A549 (cell line): ENCODE measurements around the gene ZNF664. TPM values are rescaled to one million over a fixed set of nuclear protein-coding genes. Genes with fewer than 3 reads are reported as not detected.

Source experiments
- ATAC-seq, 2 experiments: fragments of 200-7000 bp in 1 of 2; fragments of >200 bp in 1 of 2; cut with Nextera tagmentation in 1 of 2; cut with Tn5 transposase in 1 of 2; 3 replicates each; pipeline versions ENCODE4 v1.8.0 to v1.9.1; 2018 to 2020; ENCODE audit warnings: mild to moderate bottlenecking in 1 of 2, moderate library complexity in 1 of 2
- CTCF ChIA-PET: fragments of 300-600 bp; sonication (Branson Sonifier 250); formaldehyde crosslinking; extraction: SDS; loops from one replicate; lab custom pipeline; 2021; ENCODE audit warnings: antibody characterized with exemption, inconsistent platforms; lab: Yijun Ruan, JAX
- POLR2A ChIA-PET: fragments of 350-600 bp; formaldehyde crosslinking; extraction: SDS; loops from one replicate; lab custom pipeline; 2021; ENCODE audit warnings: antibody characterized with exemption, inconsistent platforms; lab: Yijun Ruan, JAX
- DNase-seq, 2 experiments: peaks; one replicate each; pipeline versions ENCODE4 v3.0.0 to v3.0.0-alpha.2; 2011 to 2016; ENCODE audit warnings: low read depth in 1 of 2, low spot score in 1 of 2
- FAIRE-seq: peaks from 2 replicates; lab custom pipeline; 2011; peaks lifted over from hg19 to GRCh38; lab: Jason Lieb, UNC
- H3K27ac ChIP-seq, 2 experiments: fragments of >200 bp; sonication (Bioruptor Twin); formaldehyde crosslinking; 3 replicates each; pipeline ENCODE4 v1.5.1; 2016 to 2017
- H3K4me1 ChIP-seq: fragments of >200 bp; sonication (Bioruptor Twin); formaldehyde crosslinking; 3 replicates; pipeline ENCODE4 v1.6.1; 2016
- H3K4me2 ChIP-seq: fragments of >200 bp; sonication (Bioruptor Twin); formaldehyde crosslinking; 3 replicates; pipeline ENCODE4 v1.6.1; 2016
- H3K4me3 ChIP-seq: fragments of >200 bp; sonication (Bioruptor Twin); formaldehyde crosslinking; 3 replicates; pipeline ENCODE4 v1.5.1; 2016
- H3K9me3 ChIP-seq: fragments of >200 bp; sonication (Bioruptor Twin); formaldehyde crosslinking; 3 replicates; pipeline ENCODE4 v1.6.1; 2016
- CEBPB ChIP-seq, 2 experiments: fragments of >200 bp in 1 of 2; sonication (Bioruptor Twin) in 1 of 2; formaldehyde crosslinking in 1 of 2; IDR thresholded peaks; 2 replicates each; pipeline ENCODE4 v1.6.1; 2012 to 2016
- CHD2 ChIP-seq: fragments of 150-350 bp; IDR thresholded peaks from 2 replicates; pipeline ENCODE4 v1.6.1; 2014; ENCODE audit warnings: low read length; ENCODE audit not compliant: partially characterized antibody
- CHD4 ChIP-seq: fragments of 200-600 bp; sonication (generic); IDR thresholded peaks from 2 replicates; pipeline ENCODE4 v1.6.1; 2016; ENCODE audit warnings: antibody characterized with exemption, mild to moderate bottlenecking, borderline replicate concordance
- EHF ChIP-seq: fragments of 250-450 bp; sonication (Bioruptor Pico); IDR thresholded peaks from 2 replicates; pipeline ENCODE4 v1.5.0; 2020; ENCODE audit warnings: mild to moderate bottlenecking
- EHMT2 ChIP-seq: fragments of 200-600 bp; sonication (generic); IDR thresholded peaks from 2 replicates; pipeline ENCODE4 v1.6.1; 2016; ENCODE audit warnings: antibody characterized with exemption, low read depth, mild to moderate bottlenecking, moderate library complexity
- ESRRA ChIP-seq: fragments of 150-350 bp; IDR thresholded peaks from 2 replicates; pipeline ENCODE4 v1.6.1; 2014; ENCODE audit warnings: mild to moderate bottlenecking, low read length, borderline replicate concordance
- FOSL2 ChIP-seq, 2 experiments: fragments of 450-650 bp in 1 of 2; fragments of >200 bp in 1 of 2; sonication (Bioruptor Twin) in 1 of 2; formaldehyde crosslinking; IDR thresholded peaks; 2 replicates each; pipeline versions ENCODE4 v1.5.0 to v1.6.1; 2016 to 2020; ENCODE audit warnings: mild to moderate bottlenecking in 1 of 2, moderate library complexity in 1 of 2
- FOXS1 ChIP-seq: fragments of 250-450 bp; sonication (Bioruptor Pico); IDR thresholded peaks from 2 replicates; pipeline ENCODE4 v1.5.0; 2020; ENCODE audit warnings: mild to moderate bottlenecking, moderate library complexity
- HOXB5 ChIP-seq: fragments of 250-450 bp; sonication (Bioruptor Pico); IDR thresholded peaks from 2 replicates; pipeline ENCODE4 v1.5.0; 2020; ENCODE audit warnings: mild to moderate bottlenecking, moderate library complexity
- KDM5A ChIP-seq: fragments of 200-600 bp; sonication (generic); IDR thresholded peaks from 2 replicates; pipeline ENCODE4 v1.6.1; 2016; ENCODE audit warnings: antibody characterized with exemption, mild to moderate bottlenecking
- MAZ ChIP-seq: fragments of 150-350 bp; IDR thresholded peaks from 2 replicates; pipeline ENCODE4 v1.6.1; 2014; ENCODE audit warnings: antibody characterized with exemption, low read depth, low read length, borderline replicate concordance
- NPAS2 ChIP-seq: fragments of 250-450 bp; sonication (Bioruptor Pico); IDR thresholded peaks from 2 replicates; pipeline ENCODE4 v1.8.0; 2022; ENCODE audit warnings: mild to moderate bottlenecking, moderate library complexity, borderline replicate concordance
- PHF8 ChIP-seq: fragments of 200-600 bp; sonication (generic); IDR thresholded peaks from 2 replicates; pipeline ENCODE4 v1.6.1; 2016; ENCODE audit warnings: low read depth, mild to moderate bottlenecking, antibody characterized with exemption, moderate library complexity, borderline replicate concordance
- POLR2A ChIP-seq: IDR thresholded peaks from 2 replicates; pipeline ENCODE4 v1.6.1; 2012; ENCODE audit warnings: mild to moderate bottlenecking, low read length
- POLR2AphosphoS2 ChIP-seq: conservative IDR thresholded peaks from 2 replicates; pipeline ENCODE4 v1.6.1; 2012; ENCODE audit warnings: low read length, improper control_type of control experiment, inconsistent platforms
- ZNF302 ChIP-seq: fragments of 250-450 bp; sonication (Bioruptor Pico); IDR thresholded peaks from 2 replicates; pipeline ENCODE4 v1.9.0; 2021; ENCODE audit warnings: inconsistent platforms, mild to moderate bottlenecking, moderate library complexity
- ZSCAN20 ChIP-seq: fragments of 250-450 bp; sonication (Bioruptor Pico); IDR thresholded peaks from 2 replicates; pipeline ENCODE4 v1.8.0; 2022; ENCODE audit warnings: mild to moderate bottlenecking, moderate library complexity
- WGBS: methylation state at CpG from one replicate; pipeline ENCODE4 v1.1.6; 2017; ENCODE audit errors: missing lambda C conversion rate; 5-methylcytosine and 5-hydroxymethylcytosine counted together
- polyA plus RNA-seq, 4 experiments: library from polyadenylated mRNA; depleted of rRNA in 3 of 4; stranded (reverse); fragments of >200 nt; fragmentation: RNase III in 1 of 4; extraction: RNeasy Plus Mini Kit Qiagen cat#74134 plus additional on column Dnase treatment in 1 of 4; gene quantifications; 2 replicates in 3 of 4; 3 replicates in 1 of 4; pipeline ENCODE4 v1.2.3, GENCODE V29; 2011 to 2017
- TF ChIP-seq, protein P1 (sequence below): fragments of >200 bp; sonication (Bioruptor Twin); formaldehyde crosslinking; IDR thresholded peaks from 3 replicates; pipeline ENCODE4 v1.6.1; 2016
- TF ChIP-seq, protein P2 (sequence below): fragments of 200-600 bp; sonication (generic); IDR thresholded peaks from 2 replicates; pipeline ENCODE4 v1.6.1; 2016; ENCODE audit warnings: antibody characterized with exemption, mild to moderate bottlenecking, moderate library complexity
- TF ChIP-seq, protein P3 (sequence below): fragments of 250-450 bp; sonication (Bioruptor Pico); IDR thresholded peaks from 2 replicates; pipeline ENCODE4 v1.5.0; 2020; ENCODE audit warnings: low read depth, mild to moderate bottlenecking, moderate library complexity

ZNF664 gene
- polyA plus RNA-seq, 2 of the 4 experiments (the other 2 are of a cell fraction) = 88.3 to 112 TPM

DNA sequence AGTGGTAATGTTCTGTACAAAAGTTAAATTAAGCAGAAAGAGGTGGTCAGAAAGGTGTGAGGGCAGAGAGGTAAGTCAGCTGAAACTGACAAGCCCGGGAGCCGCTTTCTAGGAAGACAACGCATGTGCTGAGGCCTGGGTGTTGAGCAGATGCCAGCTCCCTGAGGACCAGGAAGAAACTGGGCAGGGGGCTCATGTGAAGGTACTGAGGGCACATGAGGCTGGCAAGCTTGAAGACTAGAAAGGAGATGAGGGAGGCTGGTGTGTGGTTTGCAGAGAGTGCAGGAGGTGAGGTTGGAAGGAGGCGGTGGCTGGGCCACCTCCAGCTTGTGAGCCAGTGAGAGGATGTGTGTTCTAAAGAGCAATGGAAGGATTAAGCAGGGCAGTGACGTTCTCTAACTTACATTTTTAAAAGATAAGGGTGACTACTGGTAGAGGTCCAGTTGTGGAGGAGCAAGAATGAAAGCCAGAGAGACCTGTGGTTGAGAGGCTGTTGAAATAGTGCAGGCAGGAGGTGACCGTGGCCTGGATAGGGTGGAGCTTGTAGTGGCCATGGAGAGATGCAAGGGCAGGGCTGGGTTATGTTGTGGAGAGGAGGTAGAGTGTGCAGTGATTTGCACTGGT is 29.1 kb downstream of the ZNF664 start:
- Histone ChIP-seq H3K27ac (no peak overlapping the region), H3K4me3 (no peak overlapping the region), H3K9me3 (no peaks in the 10 kb centered on the region), H3K4me2 (no peak overlapping the region)
- ChIA-PET POLR2A (interaction anchor here (0.6 kb wide), 1 partner anchor 24 kb away, joined by 3 read pairs; no protein-coding TSS in a partner anchor), CTCF (interaction anchor here (1.2 to 2.5 kb wide), 3 partner anchors 9 to 97 kb away, joined by 3 to 8 read pairs (median 7); no protein-coding TSS in a partner anchor)
- FAIRE-seq = no peak
- ATAC-seq = no peak
- TF ChIP-seq, protein P1, sequence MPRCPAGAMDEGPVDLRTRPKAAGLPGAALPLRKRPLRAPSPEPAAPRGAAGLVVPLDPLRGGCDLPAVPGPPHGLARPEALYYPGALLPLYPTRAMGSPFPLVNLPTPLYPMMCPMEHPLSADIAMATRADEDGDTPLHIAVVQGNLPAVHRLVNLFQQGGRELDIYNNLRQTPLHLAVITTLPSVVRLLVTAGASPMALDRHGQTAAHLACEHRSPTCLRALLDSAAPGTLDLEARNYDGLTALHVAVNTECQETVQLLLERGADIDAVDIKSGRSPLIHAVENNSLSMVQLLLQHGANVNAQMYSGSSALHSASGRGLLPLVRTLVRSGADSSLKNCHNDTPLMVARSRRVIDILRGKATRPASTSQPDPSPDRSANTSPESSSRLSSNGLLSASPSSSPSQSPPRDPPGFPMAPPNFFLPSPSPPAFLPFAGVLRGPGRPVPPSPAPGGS = no peak
- TF ChIP-seq POLR2A (no peak), ESRRA (no peak), FOXS1 (CRISPR knock-in tag) (no peak), FOSL2 (IDR thresholded peaks at IDR 0.05) (no peak), FOSL2 (CRISPR knock-in tag; IDR thresholded peaks at IDR 0.05) (no peak), CHD2 (no peak), MAZ (no peak), CEBPB (IDR thresholded peaks at IDR 0.05) (no peak), NPAS2 (CRISPR knock-in tag) (no peak), CHD4 (no peak)
- TF ChIP-seq, protein P2, sequence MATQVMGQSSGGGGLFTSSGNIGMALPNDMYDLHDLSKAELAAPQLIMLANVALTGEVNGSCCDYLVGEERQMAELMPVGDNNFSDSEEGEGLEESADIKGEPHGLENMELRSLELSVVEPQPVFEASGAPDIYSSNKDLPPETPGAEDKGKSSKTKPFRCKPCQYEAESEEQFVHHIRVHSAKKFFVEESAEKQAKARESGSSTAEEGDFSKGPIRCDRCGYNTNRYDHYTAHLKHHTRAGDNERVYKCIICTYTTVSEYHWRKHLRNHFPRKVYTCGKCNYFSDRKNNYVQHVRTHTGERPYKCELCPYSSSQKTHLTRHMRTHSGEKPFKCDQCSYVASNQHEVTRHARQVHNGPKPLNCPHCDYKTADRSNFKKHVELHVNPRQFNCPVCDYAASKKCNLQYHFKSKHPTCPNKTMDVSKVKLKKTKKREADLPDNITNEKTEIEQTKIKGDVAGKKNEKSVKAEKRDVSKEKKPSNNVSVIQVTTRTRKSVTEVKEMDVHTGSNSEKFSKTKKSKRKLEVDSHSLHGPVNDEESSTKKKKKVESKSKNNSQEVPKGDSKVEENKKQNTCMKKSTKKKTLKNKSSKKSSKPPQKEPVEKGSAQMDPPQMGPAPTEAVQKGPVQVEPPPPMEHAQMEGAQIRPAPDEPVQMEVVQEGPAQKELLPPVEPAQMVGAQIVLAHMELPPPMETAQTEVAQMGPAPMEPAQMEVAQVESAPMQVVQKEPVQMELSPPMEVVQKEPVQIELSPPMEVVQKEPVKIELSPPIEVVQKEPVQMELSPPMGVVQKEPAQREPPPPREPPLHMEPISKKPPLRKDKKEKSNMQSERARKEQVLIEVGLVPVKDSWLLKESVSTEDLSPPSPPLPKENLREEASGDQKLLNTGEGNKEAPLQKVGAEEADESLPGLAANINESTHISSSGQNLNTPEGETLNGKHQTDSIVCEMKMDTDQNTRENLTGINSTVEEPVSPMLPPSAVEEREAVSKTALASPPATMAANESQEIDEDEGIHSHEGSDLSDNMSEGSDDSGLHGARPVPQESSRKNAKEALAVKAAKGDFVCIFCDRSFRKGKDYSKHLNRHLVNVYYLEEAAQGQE = no peak
- TF ChIP-seq, protein P3, sequence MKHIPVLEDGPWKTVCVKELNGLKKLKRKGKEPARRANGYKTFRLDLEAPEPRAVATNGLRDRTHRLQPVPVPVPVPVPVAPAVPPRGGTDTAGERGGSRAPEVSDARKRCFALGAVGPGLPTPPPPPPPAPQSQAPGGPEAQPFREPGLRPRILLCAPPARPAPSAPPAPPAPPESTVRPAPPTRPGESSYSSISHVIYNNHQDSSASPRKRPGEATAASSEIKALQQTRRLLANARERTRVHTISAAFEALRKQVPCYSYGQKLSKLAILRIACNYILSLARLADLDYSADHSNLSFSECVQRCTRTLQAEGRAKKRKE (CRISPR knock-in tag) = no peak
- TF ChIP-seq, all 56 proteins: peak for 0
- WGBS = 86% methylated on average over 6 of the region's 6 CpGs
- H3K4me1 ChIP-seq = no peaks in the 10 kb centered on the region
- no peak for DNase-seq

DNA sequence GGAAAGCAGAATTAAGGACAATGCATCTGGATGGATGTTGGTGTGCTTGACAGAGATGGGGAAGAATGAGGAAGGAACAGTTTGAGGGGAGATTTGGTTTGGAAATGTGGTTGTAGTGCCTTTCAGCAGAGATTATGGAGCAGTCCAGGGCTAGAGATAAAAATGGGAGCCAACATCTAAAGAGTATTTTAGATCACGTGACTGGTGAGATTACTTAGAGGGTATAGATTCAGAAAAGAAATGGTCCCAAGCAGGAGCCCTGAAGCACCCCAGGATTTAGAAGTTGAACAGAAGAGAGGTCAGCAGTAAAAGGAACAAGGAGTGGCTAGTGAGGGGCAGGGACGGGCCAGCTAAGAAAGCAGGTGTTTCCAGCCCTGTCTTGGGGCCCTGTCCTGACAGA is 29.6 kb downstream of the ZNF664 start:
- Histone ChIP-seq H3K27ac (no peak overlapping the region), H3K4me2 (no peak overlapping the region), H3K4me3 (no peak overlapping the region), H3K4me1 (no peaks in the 10 kb centered on the region), H3K9me3 (no peaks in the 10 kb centered on the region)
- no peak for FAIRE-seq
- ChIA-PET CTCF (interaction anchor here (2.5 kb wide), 1 partner anchor 97 kb away, joined by 7 read pairs; no protein-coding TSS in a partner anchor), POLR2A (no interaction called here)
- no peak for ATAC-seq
- TF ChIP-seq ZNF302 (CRISPR knock-in tag) (no peak), FOSL2 (IDR thresholded peaks at IDR 0.05) (no peak), FOSL2 (CRISPR knock-in tag; IDR thresholded peaks at IDR 0.05) (no peak), EHF (CRISPR knock-in tag) (no peak), POLR2AphosphoS2 (no peak), CEBPB (IDR thresholded peaks at IDR 0.05) (no peak), PHF8 (no peak), KDM5A (no peak), EHMT2 (no peak), HOXB5 (no peak), ZSCAN20 (CRISPR knock-in tag) (no peak)
- no peak for DNase-seq
- 37% methylated on average over 2 of the region's 2 CpGs for WGBS
